Prostate gland (tissue), 2 donors: ENCODE measurements around the gene PKN2. TPM values are rescaled to one million over a fixed set of nuclear protein-coding genes. Genes with fewer than 3 reads are reported as not detected.

Source experiments
- DNase-seq: peaks from one replicate; pipeline ENCODE4 v3.0.0-alpha.2; 2019; ENCODE audit warnings: low spot score
- H3K27ac ChIP-seq, 2 donors: fragments of 200-600 bp; sonication (generic); 2 replicates each; pipeline ENCODE4 v1.5.1; 2017 to 2019
- H3K27me3 ChIP-seq: fragments of 200-600 bp; sonication (generic); replicated peaks from 2 replicates; pipeline ENCODE4 v1.5.1; 2019; ENCODE audit not compliant: insufficient read depth
- H3K36me3 ChIP-seq, 2 donors: fragments of 200-600 bp; sonication (generic); 1 replicate in 1 of 2; 2 replicates in 1 of 2; pipeline versions ENCODE4 v1.5.1 to v1.8.1; 2017 to 2019
- H3K4me1 ChIP-seq: fragments of 200-600 bp; sonication (generic); replicated peaks from 2 replicates; pipeline ENCODE4 v1.5.1; 2019
- H3K4me3 ChIP-seq, 2 donors: fragments of 200-600 bp; sonication (generic); 2 replicates each; pipeline ENCODE4 v1.5.1; 2017 to 2019
- H3K9me3 ChIP-seq: fragments of 200-600 bp; sonication (generic); 2 replicates; pipeline ENCODE4 v1.5.1; 2017
- POLR2A ChIP-seq: fragments of 450-650 bp; IDR thresholded peaks from one replicate; pipeline ENCODE4 v1.6.1; 2016; ENCODE audit warnings: antibody characterized with exemption, mild to moderate bottlenecking
- POLR2AphosphoS5 ChIP-seq: sonication (generic); formaldehyde crosslinking; IDR thresholded peaks from one replicate; pipeline ENCODE4 v1.6.1; 2017; ENCODE audit warnings: antibody characterized with exemption
- WGBS: methylation state at CpG from one replicate; pipeline ENCODE4 v1.1.5; 2018; 5-methylcytosine and 5-hydroxymethylcytosine counted together
- intact Hi-C: fragments of 100-400 bp; cut with DNase I; formaldehyde crosslinking; loops from one replicate; pipeline ENCODE4 v1.14.2; 2022
- total RNA-seq, 2 donors: library from RNA; depleted of rRNA; stranded (reverse); fragments of >200 nt; gene quantifications; one replicate each; pipeline ENCODE4 v1.1.0, GENCODE V29; 2016
- TF ChIP-seq, protein P1 (sequence below), 4 experiments: fragments of 200-600 bp in 2 of 4; fragments of 450-650 bp in 2 of 4; sonication (generic) in 2 of 4; IDR thresholded peaks; 1 replicate in 3 of 4; 2 replicates in 1 of 4; pipeline ENCODE4 v1.5.1; 2016 to 2019; ENCODE audit warnings: antibody characterized with exemption in 4 of 4, mild to moderate bottlenecking in 2 of 4, moderate library complexity in 2 of 4

PKN2 gene
- total RNA-seq, 2 donors from 2014 or later = 35.2 to 36.2 TPM

DNA sequence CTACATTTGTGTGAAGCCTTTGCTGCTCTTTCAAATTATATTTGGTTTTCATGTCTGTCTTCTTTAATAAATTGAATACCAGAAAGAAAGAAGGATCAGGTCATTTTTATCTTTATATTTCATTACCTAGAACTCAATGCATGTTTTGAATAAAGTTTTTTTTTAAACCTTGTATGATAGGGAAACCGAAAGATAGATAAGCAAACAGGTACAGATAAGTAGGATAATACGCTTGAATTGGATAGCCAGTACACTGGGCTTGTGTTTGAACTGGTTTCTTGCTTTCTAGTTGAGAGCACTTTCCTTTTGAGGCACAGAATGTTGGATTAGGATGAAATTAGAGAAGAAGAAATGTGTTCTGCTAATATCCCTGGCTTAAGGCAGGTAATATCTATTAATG, 46.9 kb downstream of the PKN2 start:
- H3K27ac ChIP-seq = peak overlapping the region in 1 of 2 donors; percentile 48
- no peaks in the 10 kb centered on the region for H3K36me3 ChIP-seq
- DNase-seq = no peak
- H3K4me3 ChIP-seq = no peak overlapping the region
- H3K27me3 ChIP-seq = no peaks in the 10 kb centered on the region
- no peaks in the 10 kb centered on the region for H3K9me3 ChIP-seq
- 65% methylated on average over 2 of the region's 2 CpGs for WGBS
- no peak for TF ChIP-seq POLR2A
- intact Hi-C loops = no loop called here
- H3K4me1 ChIP-seq = peaks cover 5% of the 10 kb centered on the region

DNA sequence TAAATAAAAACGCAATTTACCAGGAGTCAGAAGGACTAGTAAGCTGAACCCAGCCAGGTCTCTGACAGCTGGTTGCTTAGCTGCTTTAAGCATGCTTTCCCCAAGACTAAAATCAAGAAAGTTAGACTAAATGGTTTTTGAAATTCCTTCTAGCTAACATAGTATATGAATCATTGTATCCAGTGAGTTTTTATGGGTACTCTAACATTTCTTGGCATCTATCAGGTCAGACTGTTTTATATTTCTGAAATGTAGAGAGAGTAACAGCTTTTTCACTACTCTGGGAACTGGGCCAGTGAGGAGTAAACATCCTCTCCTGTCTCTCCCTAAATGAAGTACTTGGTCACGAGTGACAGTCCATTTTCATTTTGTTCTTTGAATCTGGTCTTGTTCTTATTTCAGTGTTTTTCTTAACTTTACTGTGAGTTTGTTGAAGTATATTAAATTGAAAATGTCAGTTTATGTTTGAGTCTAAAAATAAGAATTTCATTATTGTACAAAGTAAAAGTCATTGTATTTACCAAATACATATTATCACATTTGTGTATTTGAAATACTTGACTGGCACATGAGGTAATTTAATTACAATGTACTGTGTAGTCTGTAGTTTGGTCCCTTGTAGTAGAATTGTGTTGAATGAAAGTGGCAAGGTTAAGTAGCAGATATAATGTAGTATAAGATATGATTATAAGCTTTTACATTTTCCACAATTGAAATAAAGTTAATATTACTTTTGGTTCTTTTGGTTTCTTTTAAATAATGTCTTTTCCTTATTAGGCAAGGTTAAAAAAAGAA, 47.6 kb downstream of the PKN2 start:
- intact Hi-C loops = no loop called here
- no peaks in the 10 kb centered on the region for H3K36me3 ChIP-seq

DNA sequence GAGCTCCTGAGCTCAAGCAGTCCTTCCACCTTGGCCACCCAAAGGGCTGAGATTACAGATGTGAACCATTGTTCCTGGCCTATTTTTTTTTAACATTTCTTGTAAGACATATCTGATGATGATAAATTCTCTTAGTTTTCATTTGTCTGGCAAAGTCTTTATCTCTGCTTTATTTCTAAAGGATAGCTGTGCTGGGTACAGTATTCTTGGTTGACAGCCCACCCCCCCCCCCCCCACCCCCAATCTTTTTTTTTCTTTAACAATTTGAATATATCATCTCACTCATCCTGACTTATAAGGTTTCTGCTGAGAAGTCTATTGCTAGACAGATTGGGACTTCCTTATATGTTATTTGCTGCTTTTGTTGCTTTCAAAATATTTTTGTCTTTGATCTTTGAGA, 51.3 kb downstream of the PKN2 start:
- H3K9me3 ChIP-seq = no peaks in the 10 kb centered on the region
- intact Hi-C loops = no loop called here
- TF ChIP-seq POLR2AphosphoS5 = no peak
- no peak for TF ChIP-seq POLR2A
- peaks cover 5% of the 10 kb centered on the region for H3K4me1 ChIP-seq
- H3K36me3 ChIP-seq = no peaks in the 10 kb centered on the region
- DNase-seq = no peak
- no peak overlapping the region for H3K4me3 ChIP-seq
- H3K27ac ChIP-seq = no peak overlapping the region
- H3K27me3 ChIP-seq = no peaks in the 10 kb centered on the region

More for the DNA sequence above, 47.6 kb downstream of the PKN2 start:
- WGBS = 9% methylated on average over 2 of the region's 2 CpGs
- peak overlapping the region in 1 of 2 donors; percentile 48 for H3K27ac ChIP-seq
- no peaks in the 10 kb centered on the region for H3K27me3 ChIP-seq
- H3K4me3 ChIP-seq = no peak overlapping the region
- H3K9me3 ChIP-seq = no peaks in the 10 kb centered on the region
- DNase-seq = peak; percentile 60
- TF ChIP-seq POLR2AphosphoS5 = peak; percentile 71
- TF ChIP-seq POLR2A = no peak
- TF ChIP-seq, protein P1, sequence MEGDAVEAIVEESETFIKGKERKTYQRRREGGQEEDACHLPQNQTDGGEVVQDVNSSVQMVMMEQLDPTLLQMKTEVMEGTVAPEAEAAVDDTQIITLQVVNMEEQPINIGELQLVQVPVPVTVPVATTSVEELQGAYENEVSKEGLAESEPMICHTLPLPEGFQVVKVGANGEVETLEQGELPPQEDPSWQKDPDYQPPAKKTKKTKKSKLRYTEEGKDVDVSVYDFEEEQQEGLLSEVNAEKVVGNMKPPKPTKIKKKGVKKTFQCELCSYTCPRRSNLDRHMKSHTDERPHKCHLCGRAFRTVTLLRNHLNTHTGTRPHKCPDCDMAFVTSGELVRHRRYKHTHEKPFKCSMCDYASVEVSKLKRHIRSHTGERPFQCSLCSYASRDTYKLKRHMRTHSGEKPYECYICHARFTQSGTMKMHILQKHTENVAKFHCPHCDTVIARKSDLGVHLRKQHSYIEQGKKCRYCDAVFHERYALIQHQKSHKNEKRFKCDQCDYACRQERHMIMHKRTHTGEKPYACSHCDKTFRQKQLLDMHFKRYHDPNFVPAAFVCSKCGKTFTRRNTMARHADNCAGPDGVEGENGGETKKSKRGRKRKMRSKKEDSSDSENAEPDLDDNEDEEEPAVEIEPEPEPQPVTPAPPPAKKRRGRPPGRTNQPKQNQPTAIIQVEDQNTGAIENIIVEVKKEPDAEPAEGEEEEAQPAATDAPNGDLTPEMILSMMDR (IDR thresholded peaks at IDR 0.05) = no peak
- H3K4me1 ChIP-seq = peaks cover 5% of the 10 kb centered on the region

DNA sequence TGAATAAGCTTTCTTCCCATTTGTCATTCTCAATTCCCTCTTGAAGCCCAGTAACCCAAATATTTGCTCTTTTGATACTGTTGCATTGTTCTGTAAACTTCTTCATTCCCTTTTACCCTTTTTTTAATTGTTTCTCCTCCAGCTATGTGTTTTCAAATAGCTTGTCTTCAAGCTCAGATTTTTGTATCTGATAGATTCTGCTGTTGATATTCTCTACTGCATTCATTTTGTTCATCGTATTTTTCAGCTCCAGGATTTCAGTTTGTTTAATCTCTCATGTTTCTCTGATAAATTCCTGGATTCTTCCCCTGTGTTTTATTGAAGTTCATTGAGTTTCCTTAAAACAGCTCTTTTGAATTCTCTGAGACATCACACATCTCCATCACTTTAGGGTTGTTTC, 51.8 kb downstream of the PKN2 start:
- Histone ChIP-seq H3K9me3 (no peaks in the 10 kb centered on the region), H3K27me3 (no peaks in the 10 kb centered on the region), H3K36me3 (no peaks in the 10 kb centered on the region), H3K4me1 (peaks cover 5% of the 10 kb centered on the region), H3K4me3 (no peak overlapping the region), H3K27ac (no peak overlapping the region)
- DNase-seq = no peak
- intact Hi-C loops = no loop called here
- 95% methylated on average over 1 of the region's 1 CpG for WGBS
- TF ChIP-seq POLR2AphosphoS5 (no peak), POLR2A (no peak)
- TF ChIP-seq, protein P1 (IDR thresholded peaks at IDR 0.05) = no peak

DNA sequence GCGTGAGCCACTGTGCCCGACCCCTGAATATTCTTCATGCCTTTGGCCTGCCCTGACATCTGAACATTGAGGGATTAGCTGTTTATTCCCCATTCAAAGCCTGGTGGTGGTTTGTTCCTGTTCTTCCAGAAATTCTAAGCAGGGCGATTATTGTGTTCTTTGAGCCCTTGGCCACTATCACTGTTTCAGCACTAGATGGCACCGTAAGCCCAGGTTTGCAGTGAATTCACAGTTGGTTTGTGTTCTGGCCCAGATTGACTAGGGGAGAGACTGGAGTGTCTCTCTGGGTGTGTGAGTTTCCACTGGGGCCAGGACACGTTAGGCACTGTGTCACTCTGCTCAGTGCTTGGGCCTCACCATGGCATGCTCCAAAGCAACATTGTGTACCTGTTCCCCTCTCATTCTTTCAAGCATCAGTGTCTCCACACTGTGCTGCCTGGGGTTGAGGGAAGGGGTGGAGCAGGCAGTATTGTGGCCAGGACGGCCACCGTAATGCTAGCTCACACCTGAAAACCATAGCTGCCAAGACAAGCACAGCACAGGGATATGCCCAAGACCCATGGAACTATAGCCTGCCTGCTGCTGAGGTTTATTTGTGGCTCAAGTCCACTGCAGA, 52.7 kb downstream of the PKN2 start:
- H3K4me3 ChIP-seq = no peak overlapping the region

More for the DNA sequence above, 52.7 kb downstream of the PKN2 start:
- H3K9me3 ChIP-seq = no peaks in the 10 kb centered on the region
- 96% methylated on average over 7 of the region's 7 CpGs for WGBS
- no peaks in the 10 kb centered on the region for H3K4me1 ChIP-seq
- H3K27ac ChIP-seq = no peak overlapping the region
- H3K27me3 ChIP-seq = no peaks in the 10 kb centered on the region
- intact Hi-C loops = no loop called here
- H3K36me3 ChIP-seq = no peaks in the 10 kb centered on the region
- no peak for DNase-seq
- TF ChIP-seq POLR2A (no peak), POLR2AphosphoS5 (no peak)
- TF ChIP-seq, protein P1 (IDR thresholded peaks at IDR 0.05) = peak in 1 of 4 experiments; percentile 43
